Tibial nerve (tissue), 4 donors: Measurements from ENCODE around the gene ENOSF1. TPM values are rescaled to one million over a fixed set of nuclear protein-coding genes. Genes with fewer than 3 reads are reported as not detected.

Experiments
- DNase-seq, 2 donors: peaks; one replicate each; pipeline ENCODE4 v3.0.0-alpha.2; 2019; ENCODE audit warnings: low spot score in 2 of 2
- H3K27ac ChIP-seq, 4 donors: fragments of 200-600 bp; sonication (generic) in 3 of 4; one replicate each; pipeline ENCODE4 v1.5.1; 2017 to 2019; ENCODE audit warnings: mild to moderate bottlenecking in 1 of 4
- H3K27me3 ChIP-seq, 2 donors: fragments of 200-600 bp; sonication (generic) in 1 of 2; one replicate each; pipeline versions ENCODE4 v1.5.1 to v1.6.0; 2017 to 2019
- H3K36me3 ChIP-seq, 3 donors: fragments of 200-600 bp; sonication (generic); one replicate each; pipeline ENCODE4 v1.5.1; 2018 to 2019
- H3K4me1 ChIP-seq, 4 donors: fragments of 200-600 bp; sonication (generic) in 3 of 4; one replicate each; pipeline ENCODE4 v1.5.1; 2017 to 2019
- H3K4me3 ChIP-seq, 4 donors: fragments of 200-600 bp; sonication (generic) in 3 of 4; one replicate each; pipeline ENCODE4 v1.5.1; 2017 to 2019; ENCODE audit warnings: mild to moderate bottlenecking in 1 of 4, moderate library complexity in 1 of 4
- H3K9me3 ChIP-seq, 4 donors: fragments of 200-600 bp; sonication (generic) in 3 of 4; one replicate each; pipeline ENCODE4 v1.5.1; 2017 to 2019
- EP300 ChIP-seq, 2 donors: sonication (generic); formaldehyde crosslinking; IDR thresholded peaks; one replicate each; pipeline ENCODE4 v1.6.1; 2017; ENCODE audit warnings: antibody characterized with exemption in 2 of 2, mild to moderate bottlenecking in 1 of 2
- POLR2A ChIP-seq, 2 donors: fragments of 450-650 bp; IDR thresholded peaks; one replicate each; pipeline ENCODE4 v1.6.1; 2017; ENCODE audit warnings: antibody characterized with exemption in 2 of 2, mild to moderate bottlenecking in 2 of 2, moderate library complexity in 2 of 2
- whole genome bisulfite sequencing, 2 donors: methylation state at CpG; one replicate each; pipeline ENCODE4 v1.1.5; 2018; 5-methylcytosine and 5-hydroxymethylcytosine counted together
- total RNA-seq, 4 donors: library from RNA; depleted of rRNA; stranded (reverse); fragments of >200 nt; gene quantifications; one replicate each; pipeline ENCODE4 v1.1.0, GENCODE V29; 2016
- TF ChIP-seq, protein P1 (sequence below), 5 experiments: fragments of 200-600 bp in 3 of 5; fragments of 450-650 bp in 2 of 5; sonication (generic) in 3 of 5; IDR thresholded peaks; one replicate each; pipeline ENCODE4 v1.5.1; 2016 to 2019; ENCODE audit warnings: antibody characterized with exemption in 5 of 5, mild to moderate bottlenecking in 3 of 5, moderate library complexity in 2 of 5

ENOSF1 gene
- total RNA-seq, 4 donors from 2014 or later: 37.0 to 86.9 (median 47.3) TPM

GRCh38 chr18:623761-624620 is 88.4 kb downstream of the ENOSF1 start:
- Histone ChIP-seq H3K4me3 (no peak overlapping the region), H3K27me3 (no peaks in the 10 kb centered on the region), H3K4me1 (no peaks in the 10 kb centered on the region), H3K36me3 (no peaks in the 10 kb centered on the region), H3K9me3 (no peaks in the 10 kb centered on the region), H3K27ac (no peak overlapping the region)
- no peak for TF ChIP-seq POLR2A (IDR thresholded peaks at IDR 0.05)
- TF ChIP-seq, protein P1, sequence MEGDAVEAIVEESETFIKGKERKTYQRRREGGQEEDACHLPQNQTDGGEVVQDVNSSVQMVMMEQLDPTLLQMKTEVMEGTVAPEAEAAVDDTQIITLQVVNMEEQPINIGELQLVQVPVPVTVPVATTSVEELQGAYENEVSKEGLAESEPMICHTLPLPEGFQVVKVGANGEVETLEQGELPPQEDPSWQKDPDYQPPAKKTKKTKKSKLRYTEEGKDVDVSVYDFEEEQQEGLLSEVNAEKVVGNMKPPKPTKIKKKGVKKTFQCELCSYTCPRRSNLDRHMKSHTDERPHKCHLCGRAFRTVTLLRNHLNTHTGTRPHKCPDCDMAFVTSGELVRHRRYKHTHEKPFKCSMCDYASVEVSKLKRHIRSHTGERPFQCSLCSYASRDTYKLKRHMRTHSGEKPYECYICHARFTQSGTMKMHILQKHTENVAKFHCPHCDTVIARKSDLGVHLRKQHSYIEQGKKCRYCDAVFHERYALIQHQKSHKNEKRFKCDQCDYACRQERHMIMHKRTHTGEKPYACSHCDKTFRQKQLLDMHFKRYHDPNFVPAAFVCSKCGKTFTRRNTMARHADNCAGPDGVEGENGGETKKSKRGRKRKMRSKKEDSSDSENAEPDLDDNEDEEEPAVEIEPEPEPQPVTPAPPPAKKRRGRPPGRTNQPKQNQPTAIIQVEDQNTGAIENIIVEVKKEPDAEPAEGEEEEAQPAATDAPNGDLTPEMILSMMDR (IDR thresholded peaks at IDR 0.05): peak; percentile 25 to 75 (median 46)
- 59 to 60% methylated on average over 11 of the region's 11 CpGs for WGBS, 2 donors
- peak; percentile 43 to 85 for DNase-seq

- Histone ChIP-seq H3K9me3 (no peaks in the 10 kb centered on the region), H3K4me3 (no peak overlapping the region), H3K4me1 (no peaks in the 10 kb centered on the region), H3K27ac (no peak overlapping the region), H3K27me3 (no peaks in the 10 kb centered on the region), H3K36me3 (no peaks in the 10 kb centered on the region)
- TF ChIP-seq, protein P1 (IDR thresholded peaks at IDR 0.05): no peak
- TF ChIP-seq POLR2A (IDR thresholded peaks at IDR 0.05): no peak
- no peak for TF ChIP-seq EP300 (IDR thresholded peaks at IDR 0.05)
- no peak for DNase-seq
- WGBS, 2 donors: 76 to 79% methylated on average over 6 of the region's 6 CpGs
Measured at GRCh38 chr18:622289-622688, 90.1 kb downstream of the ENOSF1 start.

DNA sequence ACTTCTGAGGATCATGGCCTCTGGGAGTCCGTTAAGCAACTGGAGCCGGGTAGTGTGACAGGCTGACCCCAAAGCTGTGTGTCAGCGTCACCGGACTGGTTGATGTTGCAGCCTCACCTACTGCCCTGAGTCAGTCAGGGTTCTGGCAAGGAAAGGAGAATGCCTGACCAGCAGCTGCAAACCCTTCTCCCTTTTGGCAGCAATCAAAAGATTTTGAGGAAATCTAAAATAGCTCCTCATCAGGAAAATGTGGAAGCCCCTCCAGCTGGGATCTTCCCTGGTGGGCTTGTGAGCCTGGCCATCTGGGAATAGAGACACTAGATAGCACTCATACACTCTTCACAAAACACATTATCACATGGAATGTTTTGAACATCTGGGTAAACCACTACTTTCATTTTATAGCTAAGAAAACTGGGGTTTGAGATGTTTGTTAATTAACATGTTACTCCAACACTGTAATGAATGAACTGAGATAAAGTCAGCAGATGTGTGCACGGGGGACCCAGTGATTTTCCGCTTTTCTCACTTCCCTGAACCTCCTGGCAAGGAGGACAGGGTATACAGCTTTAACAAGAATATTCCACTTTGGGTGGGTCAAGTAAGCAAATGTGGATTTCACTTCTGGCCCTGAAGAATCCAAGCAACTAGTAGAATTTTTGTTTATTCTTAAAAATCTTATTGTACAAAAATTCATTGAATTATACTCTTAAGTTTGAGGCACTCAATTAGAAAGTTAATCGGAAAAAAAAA is 91.0 kb downstream of the ENOSF1 start:
- Histone ChIP-seq H3K4me1 (peaks cover 0 to 2% (median 0%) of the 10 kb centered on the region in 4 donors), H3K4me3 (no peak overlapping the region), H3K27me3 (no peaks in the 10 kb centered on the region), H3K9me3 (no peaks in the 10 kb centered on the region), H3K36me3 (no peaks in the 10 kb centered on the region), H3K27ac (no peak overlapping the region)
- 40 to 47% methylated on average over 7 of the region's 7 CpGs for WGBS, 2 donors
- DNase-seq: no peak
- TF ChIP-seq EP300 (IDR thresholded peaks at IDR 0.05) (no peak), POLR2A (IDR thresholded peaks at IDR 0.05) (no peak)
- TF ChIP-seq, protein P1 (IDR thresholded peaks at IDR 0.05): no peak

Other genes starting within 250 kb of the ENOSF1 start
- 10 to 100 TPM in 3 of 4 donors, 1 to 10 TPM in 1; 8.3 to 22.2 (median 21.4) TPM for gene COLEC12, start 211.9 kb downstream of the ENOSF1 start, total RNA-seq
- gene CETN1, start 132.2 kb downstream of the ENOSF1 start, total RNA-seq: not detected
- gene CLUL1, start 115.6 kb downstream of the ENOSF1 start, total RNA-seq: 1 to 10 TPM in 1 of 4 donors, under 1 TPM in 1, not detected in 2; 0.59 to 1.8 TPM
- 1 to 10 TPM in 1 of 4 donors, under 1 TPM in 2, not detected in 1; 0.84 to 4.2 (median 0.90) TPM for gene TYMS, start 55.0 kb downstream of the ENOSF1 start, total RNA-seq
- 10 to 100 TPM; 47.5 to 73.0 (median 59.1) TPM for gene YES1, start 99.6 kb upstream of the ENOSF1 start, total RNA-seq
- 1 to 10 TPM in 1 of 4 donors, under 1 TPM in 1, not detected in 2; 0.63 to 1.1 TPM for gene ADCYAP1, start 192.2 kb upstream of the ENOSF1 start, total RNA-seq